Smooth muscle cell (in vitro differentiated cells): ENCODE data around the gene DQX1. TPM values are rescaled to one million over a fixed set of nuclear protein-coding genes. Genes with fewer than 3 reads are reported as not detected.

Experiments
- DNase-seq: peaks from one replicate; lab custom pipeline; 2025; ENCODE audit not compliant: unreplicated experiment; lab: John Stamatoyannopoulos, UW
- H2AFZ ChIP-seq: fragments of 200-600 bp; sonication (generic); 2 replicates; pipeline ENCODE4 v1.6.0; 2016; ENCODE audit warnings: antibody characterized with exemption, low read depth, mild to moderate bottlenecking
- H3F3A ChIP-seq: fragments of 200-600 bp; sonication (generic); 2 replicates; pipeline ENCODE4 v1.6.0; 2017; ENCODE audit warnings: antibody characterized with exemption, low read depth
- H3K27ac ChIP-seq: fragments of 200-600 bp; sonication (generic); 2 replicates; pipeline ENCODE4 v1.5.1; 2016; ENCODE audit warnings: low read depth, mild to moderate bottlenecking
- H3K27me3 ChIP-seq: fragments of 200-600 bp; sonication (generic); 2 replicates; pipeline ENCODE4 v1.6.1; 2016; ENCODE audit warnings: low read depth, mild to moderate bottlenecking
- H3K36me3 ChIP-seq: fragments of 200-600 bp; sonication (generic); 2 replicates; pipeline ENCODE4 v1.5.1; 2016; ENCODE audit warnings: low read depth
- H3K4me1 ChIP-seq: fragments of 200-600 bp; sonication (generic); 2 replicates; pipeline ENCODE4 v1.5.1; 2016; ENCODE audit warnings: low read depth
- H3K4me2 ChIP-seq: fragments of 200-600 bp; sonication (generic); 2 replicates; pipeline ENCODE4 v1.6.0; 2016; ENCODE audit warnings: mild to moderate bottlenecking
- H3K4me3 ChIP-seq: fragments of 200-600 bp; sonication (generic); 2 replicates; pipeline ENCODE4 v1.5.1; 2016; ENCODE audit warnings: mild to moderate bottlenecking
- H3K79me2 ChIP-seq: fragments of 200-600 bp; sonication (generic); 2 replicates; pipeline ENCODE4 v1.6.0; 2016; ENCODE audit warnings: low read depth, mild to moderate bottlenecking
- H3K9ac ChIP-seq: fragments of 200-600 bp; sonication (generic); 2 replicates; pipeline ENCODE4 v1.6.0; 2016; ENCODE audit warnings: low read depth
- H3K9me3 ChIP-seq: fragments of 200-600 bp; sonication (generic); replicated peaks from 2 replicates; pipeline ENCODE4 v1.5.1; 2016; ENCODE audit warnings: low read depth
- H4K20me1 ChIP-seq: fragments of 200-600 bp; sonication (generic); 2 replicates; pipeline ENCODE4 v1.6.0; 2016; ENCODE audit warnings: low read depth
- WGBS: methylation state at CpG from one replicate; pipeline ENCODE4 v1.1.7; 2016; ENCODE audit warnings: low lambda C conversion rate; 5-methylcytosine and 5-hydroxymethylcytosine counted together
- polyA plus RNA-seq: library from polyadenylated mRNA; unstranded; fragments of >200 nt; fragmentation: Nextera tagmentation; extraction: Ambion mirVana; gene quantifications from 2 replicates; pipeline ENCODE4 v1.2.1, GENCODE V29; 2016
- total RNA-seq: library from RNA; depleted of rRNA; stranded (reverse); fragments of >200 nt; gene quantifications from 2 replicates; pipeline ENCODE4 v1.2.3, GENCODE V29; 2014
- TF ChIP-seq, protein P1 (sequence below): fragments of 200-600 bp; sonication (generic); IDR thresholded peaks from 2 replicates; pipeline ENCODE4 v1.5.1; 2017; ENCODE audit warnings: borderline replicate concordance, mild to moderate bottlenecking, antibody characterized with exemption; ENCODE audit not compliant: insufficient read depth, poor library complexity, severe bottlenecking

Gene DQX1
- total and polyA plus RNA-seq, 2 experiments from 2014 or later, result 0.27 TPM; not detected in 1

DNA sequence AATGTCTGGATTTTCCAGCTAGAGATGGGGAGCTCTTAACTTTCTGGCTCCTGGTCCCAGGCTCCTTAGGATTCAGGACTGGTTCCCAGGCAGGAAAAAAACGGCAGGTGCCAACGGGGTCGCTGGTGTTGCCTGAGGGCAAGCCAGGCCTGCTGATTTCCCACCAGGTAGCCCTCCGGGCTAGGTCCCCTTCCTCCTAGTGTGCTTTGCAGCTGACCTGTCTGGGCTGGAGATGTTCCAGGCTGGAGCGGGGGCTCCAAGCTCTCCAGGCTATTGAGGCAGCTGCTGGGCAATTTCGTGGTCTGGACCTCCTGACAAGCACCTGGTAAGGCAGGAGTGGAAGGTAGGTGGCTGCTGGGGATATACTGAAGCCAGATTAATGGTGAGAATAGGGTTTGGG, 51.5 kb downstream of the DQX1 start:
- H3F3A ChIP-seq, result peaks cover 5% of the 10 kb centered on the region
- peaks cover 8% of the 10 kb centered on the region for H3K79me2 ChIP-seq
- H3K4me3 ChIP-seq, result no peak overlapping the region
- no peak overlapping the region for H2AFZ ChIP-seq
- H3K4me2 ChIP-seq, result no peak overlapping the region
- TF ChIP-seq, protein P1, sequence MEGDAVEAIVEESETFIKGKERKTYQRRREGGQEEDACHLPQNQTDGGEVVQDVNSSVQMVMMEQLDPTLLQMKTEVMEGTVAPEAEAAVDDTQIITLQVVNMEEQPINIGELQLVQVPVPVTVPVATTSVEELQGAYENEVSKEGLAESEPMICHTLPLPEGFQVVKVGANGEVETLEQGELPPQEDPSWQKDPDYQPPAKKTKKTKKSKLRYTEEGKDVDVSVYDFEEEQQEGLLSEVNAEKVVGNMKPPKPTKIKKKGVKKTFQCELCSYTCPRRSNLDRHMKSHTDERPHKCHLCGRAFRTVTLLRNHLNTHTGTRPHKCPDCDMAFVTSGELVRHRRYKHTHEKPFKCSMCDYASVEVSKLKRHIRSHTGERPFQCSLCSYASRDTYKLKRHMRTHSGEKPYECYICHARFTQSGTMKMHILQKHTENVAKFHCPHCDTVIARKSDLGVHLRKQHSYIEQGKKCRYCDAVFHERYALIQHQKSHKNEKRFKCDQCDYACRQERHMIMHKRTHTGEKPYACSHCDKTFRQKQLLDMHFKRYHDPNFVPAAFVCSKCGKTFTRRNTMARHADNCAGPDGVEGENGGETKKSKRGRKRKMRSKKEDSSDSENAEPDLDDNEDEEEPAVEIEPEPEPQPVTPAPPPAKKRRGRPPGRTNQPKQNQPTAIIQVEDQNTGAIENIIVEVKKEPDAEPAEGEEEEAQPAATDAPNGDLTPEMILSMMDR, result no peak
- peaks cover 12% of the 10 kb centered on the region for H3K4me1 ChIP-seq
- H3K9me3 ChIP-seq, result no peaks in the 10 kb centered on the region
- 96% methylated on average over 6 of the region's 6 CpGs for WGBS
- H3K9ac ChIP-seq, result no peak overlapping the region
- no peaks in the 10 kb centered on the region for H3K36me3 ChIP-seq
- no peaks in the 10 kb centered on the region for H3K27me3 ChIP-seq
- DNase-seq, result no peak
- H4K20me1 ChIP-seq, result no peaks in the 10 kb centered on the region
- H3K27ac ChIP-seq, result no peak overlapping the region

DNA sequence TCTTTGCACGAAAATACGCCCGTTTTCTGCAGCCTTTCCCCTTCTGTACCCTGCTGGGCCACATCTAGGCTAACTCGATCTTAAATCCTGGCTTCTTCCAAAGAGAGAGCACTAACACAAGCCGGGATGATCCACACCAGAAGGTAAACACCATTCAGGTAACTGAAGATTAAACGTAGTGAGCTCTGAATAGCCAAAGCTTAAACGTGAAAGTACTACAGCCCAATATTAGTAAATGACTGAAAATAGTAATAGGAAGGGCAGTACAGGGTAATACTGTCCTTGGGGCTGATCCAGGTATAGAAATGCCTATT, 53.1 kb downstream of the DQX1 start:
- H3K9me3 ChIP-seq, result no peaks in the 10 kb centered on the region
- H3K36me3 ChIP-seq, result no peaks in the 10 kb centered on the region
- no peaks in the 10 kb centered on the region for H4K20me1 ChIP-seq
- peak overlapping the region; percentile 65 for H3K4me3 ChIP-seq
- peak overlapping the region; percentile 69 for H3K9ac ChIP-seq
- peaks cover 2% of the 10 kb centered on the region for H3K79me2 ChIP-seq
- TF ChIP-seq, protein P1, result no peak
- H3K4me2 ChIP-seq, result peak overlapping the region; percentile 89
- WGBS, result 22% methylated on average over 7 of the region's 7 CpGs
- no peak for DNase-seq
- peaks cover 5% of the 10 kb centered on the region for H3F3A ChIP-seq
- peak overlapping the region; percentile 91 for H3K27ac ChIP-seq
- H3K27me3 ChIP-seq, result no peaks in the 10 kb centered on the region
- H2AFZ ChIP-seq, result peak overlapping the region; percentile 88
- H3K4me1 ChIP-seq, result peaks cover 12% of the 10 kb centered on the region

DNA sequence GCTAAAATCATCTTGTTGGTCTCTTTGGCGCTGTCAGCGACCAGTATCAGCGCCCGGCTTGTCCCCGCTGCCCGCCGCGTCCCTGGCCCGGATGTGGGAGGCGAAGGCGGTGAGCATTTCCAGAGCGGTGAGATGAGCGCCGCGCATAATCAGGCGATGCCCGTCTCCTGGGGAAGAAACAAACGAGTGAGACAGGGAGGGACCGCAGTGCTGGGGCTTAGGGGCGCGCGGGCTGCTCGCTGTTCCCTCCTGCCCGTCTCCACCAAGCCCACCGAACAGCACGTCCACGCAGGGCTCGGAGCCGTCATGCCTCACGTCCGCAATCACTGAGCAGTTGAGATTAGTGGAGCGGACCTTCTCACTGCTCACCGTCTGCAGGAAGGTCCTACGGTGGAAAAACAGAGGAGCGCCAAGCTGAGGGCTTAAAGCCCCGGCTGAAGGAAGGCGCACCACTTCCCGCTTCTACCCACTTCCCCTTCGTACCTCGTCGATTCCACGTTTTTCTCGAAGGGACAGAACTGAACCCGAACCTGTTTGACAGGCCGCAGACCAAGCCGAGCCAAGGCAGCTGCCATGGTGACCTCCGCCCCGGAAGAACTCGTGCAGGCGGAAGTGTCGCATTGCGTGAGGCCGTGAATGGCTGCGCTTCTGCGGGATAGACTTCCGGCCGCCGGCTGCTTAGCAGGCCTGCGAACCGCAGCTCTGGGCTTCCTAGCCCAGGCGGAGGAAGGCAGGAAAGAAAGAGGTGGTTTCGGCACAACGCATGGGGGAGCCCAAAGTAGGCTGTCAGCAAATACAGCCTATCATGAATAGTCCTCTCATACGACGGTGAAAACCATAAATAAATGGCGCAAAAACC, 53.7 kb downstream of the DQX1 start, which contains the start of gene MRPL53:
Gene MRPL53 (minus strand): TSS at position 595 of the 859 bp plus-strand sequence. CDS start 20 bp downstream, at position 575.
- Histone ChIP-seq H3F3A (peaks cover 8% of the 10 kb centered on the region), H4K20me1 (no peaks in the 10 kb centered on the region), H3K27ac (peak within 1 kb of the TSS; percentile 91), H3K4me3 (peak within 1 kb of the TSS; percentile 65), H3K27me3 (no peaks in the 10 kb centered on the region), H3K79me2 (peaks cover 2% of the 10 kb centered on the region), H3K36me3 (no peaks in the 10 kb centered on the region), H3K9me3 (no peaks in the 10 kb centered on the region), H2AFZ (peak within 1 kb of the TSS; percentile 88), H3K4me1 (peaks cover 12% of the 10 kb centered on the region), H3K9ac (peak within 1 kb of the TSS; percentile 70), H3K4me2 (peak within 1 kb of the TSS; percentile 89)
- 2% methylated on average over 65 of the region's 66 CpGs for WGBS
- DNase-seq, result peak; percentile 63
- TF ChIP-seq, protein P1, result no peak
